T-helper 17 cell (primary cell): Measurements from ENCODE around the gene NCOA6. TPM values are rescaled to one million over a fixed set of nuclear protein-coding genes. Genes with fewer than 3 reads are reported as not detected.

Experiments used
- ATAC-seq: fragments of 150-1000 bp; cut with Tn5 transposase; 2 replicates; pipeline ENCODE4 v1.10.0; 2021; ENCODE audit warnings: mild to moderate bottlenecking, moderate library complexity
- DNase-seq, 3 donors: peaks; one replicate each; pipeline versions ENCODE4 v3.0.0 to v3.0.0-alpha.2; 2020 to 2021
- H3K9me3 ChIP-seq: one replicate; pipeline ENCODE4 v1.7.0; 2013; ENCODE audit warnings: low read length, mild to moderate bottlenecking; ENCODE audit not compliant: control insufficient read depth, poor library complexity, severe bottlenecking
- H3K27ac Mint-ChIP-seq: one replicate; pipeline ENCODE4 v1.8.0; 2022; ENCODE audit warnings: mild to moderate bottlenecking, moderate library complexity, mixed read lengths
- H3K27me3 Mint-ChIP-seq: one replicate; pipeline ENCODE4 v1.8.0; 2022; ENCODE audit warnings: mixed read lengths
- H3K36me3 Mint-ChIP-seq: one replicate; pipeline ENCODE4 v1.8.0; 2022; ENCODE audit warnings: low read depth, mixed read lengths
- H3K4me1 Mint-ChIP-seq: one replicate; pipeline ENCODE4 v1.8.0; 2022; ENCODE audit warnings: mild to moderate bottlenecking, mixed read lengths
- H3K4me3 Mint-ChIP-seq: one replicate; pipeline ENCODE4 v1.8.0; 2022; ENCODE audit warnings: mild to moderate bottlenecking, moderate library complexity, mixed read lengths
- total RNA-seq, 4 donors: library from RNA in 2 of 4; stranded (reverse) in 2 of 4; gene quantifications; one replicate each; pipeline ENCODE4 v1.2.3 and lab custom pipeline; 2022 to 2026

NCOA6 gene
- total RNA-seq, 2 donors from 2014 or later: 26.3 to 30.7 TPM

DNA sequence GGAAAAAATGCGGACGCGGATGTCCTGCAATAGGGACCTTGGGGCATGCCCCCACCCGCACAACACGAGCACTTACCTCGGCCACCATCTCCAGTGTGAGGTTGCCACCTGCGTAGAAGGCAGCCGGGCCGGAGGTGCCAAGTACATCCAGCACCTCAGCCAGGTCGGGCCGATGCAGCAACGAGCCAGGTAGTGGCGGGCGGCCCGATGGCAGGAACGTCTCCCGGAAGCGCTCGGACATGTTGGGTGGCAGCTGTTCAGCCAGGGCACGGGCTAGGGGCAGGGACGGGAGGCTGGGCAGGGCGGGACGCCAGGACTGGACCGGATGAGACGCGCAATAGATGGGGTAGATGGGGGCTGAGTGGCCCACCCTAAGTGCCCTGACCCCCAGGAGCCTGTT lies 33.9 kb upstream of the NCOA6 start:
- H3K27me3 Mint-ChIP-seq: no peaks in the 10 kb centered on the region
- H3K4me3 Mint-ChIP-seq: no peak overlapping the region
- H3K9me3 ChIP-seq: no peaks in the 10 kb centered on the region
- peaks cover 8% of the 10 kb centered on the region for H3K4me1 Mint-ChIP-seq
- peaks cover 9% of the 10 kb centered on the region for H3K36me3 Mint-ChIP-seq
- DNase-seq (no peak), ATAC-seq (no peak)
- no peak overlapping the region for H3K27ac Mint-ChIP-seq

GRCh38 chr20:34852298-34852697 lies 26.8 kb upstream of the NCOA6 start:
- ATAC-seq (no peak), DNase-seq (no peak)
- H3K4me3 Mint-ChIP-seq: no peak overlapping the region
- peaks cover 2% of the 10 kb centered on the region for H3K4me1 Mint-ChIP-seq
- H3K36me3 Mint-ChIP-seq: no peaks in the 10 kb centered on the region
- H3K27me3 Mint-ChIP-seq: no peaks in the 10 kb centered on the region
- H3K9me3 ChIP-seq: no peaks in the 10 kb centered on the region
- H3K27ac Mint-ChIP-seq: no peak overlapping the region

- DNase-seq (no peak), ATAC-seq (no peak)
- H3K36me3 Mint-ChIP-seq: peaks cover 7% of the 10 kb centered on the region
- no peak overlapping the region for H3K4me3 Mint-ChIP-seq
- no peak overlapping the region for H3K27ac Mint-ChIP-seq
- no peaks in the 10 kb centered on the region for H3K9me3 ChIP-seq
- H3K27me3 Mint-ChIP-seq: no peaks in the 10 kb centered on the region
- peaks cover 8% of the 10 kb centered on the region for H3K4me1 Mint-ChIP-seq
These were observed 25.5 kb upstream of the NCOA6 start for GRCh38 chr20:34850969-34851368.

DNA sequence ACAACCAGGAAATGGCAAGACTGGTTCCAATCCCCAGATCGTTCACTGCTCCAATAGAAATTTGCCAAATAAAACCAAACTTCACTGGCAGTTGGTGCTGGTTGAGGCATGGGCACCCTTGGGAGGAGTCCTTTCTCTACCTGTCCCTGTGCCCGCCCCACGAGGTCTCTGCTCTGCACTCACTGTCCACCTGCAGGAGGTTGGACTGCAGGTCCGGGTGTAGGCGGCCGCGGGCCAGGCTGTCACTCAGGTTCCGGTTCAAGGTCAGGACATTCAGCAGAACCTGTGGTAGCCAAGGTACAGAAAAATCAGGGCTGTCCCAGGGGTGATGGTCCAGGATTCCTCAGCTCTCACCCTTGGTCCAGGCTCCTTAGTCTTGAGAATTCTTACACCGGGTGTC lies 24.3 kb upstream of the NCOA6 start:
- Mint-ChIP-seq H3K4me3 (no peak overlapping the region), H3K27ac (no peak overlapping the region), H3K36me3 (peaks cover 7% of the 10 kb centered on the region), H3K4me1 (peaks cover 6% of the 10 kb centered on the region), H3K27me3 (no peaks in the 10 kb centered on the region)
- no peaks in the 10 kb centered on the region for H3K9me3 ChIP-seq
- DNase-seq: no peak
- ATAC-seq: no peak

DNA sequence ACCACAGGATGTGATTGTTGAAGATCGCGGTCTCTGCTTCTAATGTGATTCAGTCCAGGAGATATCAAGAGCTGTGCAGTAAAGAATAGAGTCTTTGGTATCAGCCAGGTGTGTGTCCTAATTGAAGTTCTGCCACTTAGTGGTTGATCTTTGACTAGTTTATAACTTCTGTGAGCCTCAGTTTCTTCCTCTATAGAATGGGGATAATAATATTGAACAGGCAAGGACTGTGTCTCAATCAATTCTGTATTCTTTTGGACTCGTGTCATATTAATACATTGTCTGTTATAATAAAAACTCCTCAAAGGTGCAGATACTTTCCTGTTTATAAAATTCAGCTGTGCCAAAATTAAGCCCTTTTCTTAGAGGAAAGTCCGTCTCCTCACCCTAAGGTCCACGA lies 23.1 kb upstream of the NCOA6 start:
- H3K9me3 ChIP-seq: no peaks in the 10 kb centered on the region
- Mint-ChIP-seq H3K27me3 (no peaks in the 10 kb centered on the region), H3K4me3 (no peak overlapping the region), H3K4me1 (peaks cover 6% of the 10 kb centered on the region), H3K27ac (no peak overlapping the region), H3K36me3 (peaks cover 7% of the 10 kb centered on the region)
- ATAC-seq (no peak), DNase-seq (no peak)

GRCh38 chr20:34843421-34843820 lies 18.0 kb upstream of the NCOA6 start:
- no peak overlapping the region for H3K27ac Mint-ChIP-seq
- no peaks in the 10 kb centered on the region for H3K9me3 ChIP-seq
- peak overlapping the region; percentile 25 for H3K4me3 Mint-ChIP-seq
- no peak for ATAC-seq
- no peak for DNase-seq
- peaks cover 12% of the 10 kb centered on the region for H3K27me3 Mint-ChIP-seq
- H3K36me3 Mint-ChIP-seq: peaks cover 9% of the 10 kb centered on the region
- peaks cover 6% of the 10 kb centered on the region for H3K4me1 Mint-ChIP-seq

DNA sequence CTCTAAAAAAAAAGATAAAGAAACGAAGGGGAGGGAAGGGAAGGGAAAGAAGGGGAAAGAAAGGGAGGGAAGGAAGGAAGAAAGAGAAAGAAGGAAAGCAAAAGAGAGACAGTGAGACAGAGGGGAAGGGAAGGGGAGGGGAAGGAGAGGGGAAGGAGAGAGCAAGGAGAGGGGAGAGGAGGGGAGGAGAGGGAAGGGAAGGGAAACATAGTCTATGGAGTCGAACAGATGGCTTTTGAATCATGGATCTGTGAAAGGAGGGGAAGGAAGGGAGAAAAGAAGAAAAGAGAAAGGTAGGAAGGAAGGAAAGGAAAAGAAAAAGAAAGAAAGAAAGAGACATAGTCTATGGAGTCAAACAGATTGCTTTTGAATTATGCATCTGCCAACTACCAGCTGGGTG lies 16.7 kb upstream of the NCOA6 start:
- H3K27me3 Mint-ChIP-seq: peaks cover 12% of the 10 kb centered on the region
- no peak overlapping the region for H3K4me3 Mint-ChIP-seq
- H3K9me3 ChIP-seq: no peaks in the 10 kb centered on the region
- no peak overlapping the region for H3K27ac Mint-ChIP-seq
- H3K4me1 Mint-ChIP-seq: peaks cover 5% of the 10 kb centered on the region
- DNase-seq (no peak), ATAC-seq (no peak)
- H3K36me3 Mint-ChIP-seq: peaks cover 7% of the 10 kb centered on the region

DNA sequence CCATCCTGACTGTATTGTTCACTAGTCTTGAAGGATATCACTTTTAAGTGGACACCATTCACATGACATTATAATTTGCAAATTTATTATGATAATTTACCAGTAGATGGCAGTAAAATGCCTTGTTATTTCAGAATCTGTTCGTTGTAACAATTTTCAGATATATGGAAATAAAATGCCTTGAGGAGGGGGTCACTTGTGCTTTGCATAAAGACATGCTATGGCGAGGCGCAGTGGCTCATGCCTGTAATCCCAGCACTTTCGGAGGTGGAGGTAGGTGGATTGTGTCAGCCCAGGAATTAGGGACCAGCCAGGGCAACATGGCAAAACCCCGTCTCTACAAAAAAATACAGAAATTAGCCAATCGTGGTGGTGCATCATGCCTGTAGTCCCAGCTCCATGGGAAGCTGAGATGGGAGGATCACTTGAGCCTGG lies 9.0 kb upstream of the NCOA6 start:
- ATAC-seq (peak; percentile 50), DNase-seq (no peak)
- Mint-ChIP-seq H3K27me3 (peaks cover 29% of the 10 kb centered on the region), H3K4me3 (no peak overlapping the region), H3K27ac (no peak overlapping the region), H3K4me1 (peaks cover 4% of the 10 kb centered on the region), H3K36me3 (no peaks in the 10 kb centered on the region)
- H3K9me3 ChIP-seq: no peaks in the 10 kb centered on the region

DNA sequence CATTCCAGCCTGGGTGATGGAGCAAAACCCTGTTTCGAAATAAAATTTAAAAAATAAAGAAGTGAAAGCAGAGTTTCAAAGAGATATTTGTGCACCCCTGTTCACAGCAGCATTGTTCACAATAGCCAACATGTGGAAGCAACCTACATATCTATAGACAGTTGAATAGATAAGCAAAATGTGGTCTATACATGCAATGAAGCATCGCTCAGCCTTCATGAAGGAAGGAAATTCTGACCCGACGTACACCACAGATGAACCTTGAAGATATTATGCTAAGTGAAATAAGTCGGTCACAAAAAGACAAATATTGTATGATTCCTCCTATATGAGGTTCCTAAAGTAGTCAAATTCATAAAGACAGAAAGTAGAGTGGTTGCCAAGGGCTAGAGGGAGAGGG lies 6.5 kb upstream of the NCOA6 start:
- no peak for DNase-seq
- no peaks in the 10 kb centered on the region for H3K36me3 Mint-ChIP-seq
- H3K4me3 Mint-ChIP-seq: no peak overlapping the region

DNA sequence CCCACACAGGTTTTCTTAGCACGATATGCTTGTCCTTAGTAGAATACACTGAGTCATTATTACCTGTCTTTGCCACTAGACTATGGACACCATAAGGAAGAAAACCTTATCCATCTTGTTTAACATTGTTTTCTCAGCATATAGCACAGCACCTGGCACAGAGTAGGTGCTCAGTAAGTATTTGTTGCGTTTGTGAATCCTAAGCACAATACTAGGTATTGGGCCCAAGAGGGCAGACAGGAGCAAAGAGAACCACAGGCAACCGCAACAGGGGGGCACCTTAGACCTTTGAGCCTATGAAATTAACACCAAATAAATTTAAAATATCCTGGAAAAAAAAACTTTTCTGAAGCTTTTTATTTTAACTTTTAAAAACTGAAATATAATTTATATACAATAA lies 3.7 kb upstream of the NCOA6 start:
- no peak overlapping the region for H3K27ac Mint-ChIP-seq
- H3K9me3 ChIP-seq: no peaks in the 10 kb centered on the region
- peaks cover 5% of the 10 kb centered on the region for H3K36me3 Mint-ChIP-seq
- ATAC-seq (no peak), DNase-seq (no peak)
- peaks cover 16% of the 10 kb centered on the region for H3K4me1 Mint-ChIP-seq
- H3K27me3 Mint-ChIP-seq: peaks cover 23% of the 10 kb centered on the region
- no peak overlapping the region for H3K4me3 Mint-ChIP-seq

More for the DNA sequence above, 6.5 kb upstream of the NCOA6 start:
- ATAC-seq: no peak
- Mint-ChIP-seq H3K27me3 (peaks cover 29% of the 10 kb centered on the region), H3K27ac (no peak overlapping the region), H3K4me1 (peaks cover 7% of the 10 kb centered on the region)
- no peaks in the 10 kb centered on the region for H3K9me3 ChIP-seq

GRCh38 chr20:34824806-34825529 lies 483 bp downstream of the NCOA6 start:
- peak; percentile 86 for ATAC-seq
- DNase-seq: peak; percentile 61 to 70 (median 62)
- H3K27ac Mint-ChIP-seq: peak overlapping the region; percentile 99
- H3K27me3 Mint-ChIP-seq: no peaks in the 10 kb centered on the region
- H3K4me3 Mint-ChIP-seq: peak overlapping the region; percentile 99
- no peaks in the 10 kb centered on the region for H3K9me3 ChIP-seq
- peaks cover 7% of the 10 kb centered on the region for H3K36me3 Mint-ChIP-seq
- peaks cover 43% of the 10 kb centered on the region for H3K4me1 Mint-ChIP-seq

- peak; percentile 46 to 61 (median 59) for DNase-seq
- Mint-ChIP-seq H3K27ac (peak overlapping the region; percentile 99), H3K4me3 (peak overlapping the region; percentile 99), H3K4me1 (peaks cover 44% of the 10 kb centered on the region), H3K36me3 (peaks cover 7% of the 10 kb centered on the region), H3K27me3 (no peaks in the 10 kb centered on the region)
- H3K9me3 ChIP-seq: no peaks in the 10 kb centered on the region
- ATAC-seq: peak; percentile 66
These were observed 1.0 kb downstream of the NCOA6 start for GRCh38 chr20:34824452-34824805.

- H3K36me3 Mint-ChIP-seq: peaks cover 7% of the 10 kb centered on the region
- DNase-seq: no peak
- H3K27ac Mint-ChIP-seq: peak overlapping the region; percentile 99
- H3K27me3 Mint-ChIP-seq: no peaks in the 10 kb centered on the region
- peak overlapping the region; percentile 99 for H3K4me3 Mint-ChIP-seq
- no peak for ATAC-seq
- H3K4me1 Mint-ChIP-seq: peaks cover 44% of the 10 kb centered on the region
- no peaks in the 10 kb centered on the region for H3K9me3 ChIP-seq
These were observed 1.4 kb downstream of the NCOA6 start for GRCh38 chr20:34824026-34824425.
